ENCODE results near the gene STK32B. TPM values are rescaled to one million over a fixed set of nuclear protein-coding genes. Genes with fewer than 3 reads are reported as not detected.
"Not testable (repeated sequence)": the region's sequence is repeated elsewhere in the genome, so short reads cannot be mapped to it uniquely, and the experiment has no call there.

The STK32B gene
- total RNA-seq, 1 donor from 2014 or later = not detected

GRCh38 chr4:5156682-5157081, 105.4 kb downstream of the STK32B start:
- intact Hi-C loops (cut with micrococcal nuclease) = no loop called here
- Mint-ChIP-seq H3K27me3 (no peaks in the 10 kb centered on the region), H3K27ac (no peak overlapping the region), H3K9me3 (no peaks in the 10 kb centered on the region), H3K4me1 (no peaks in the 10 kb centered on the region), H3K4me3 (no peak overlapping the region), H3K36me3 (ENCODE audit: low read depth) (no peaks in the 10 kb centered on the region)
- no peak for DNase-seq

GRCh38 chr4:5157791-5158770, 106.8 kb downstream of the STK32B start:
- intact Hi-C loops (cut with micrococcal nuclease) = no loop called here
- H3K4me3 Mint-ChIP-seq = no peak overlapping the region
- no peaks in the 10 kb centered on the region for H3K36me3 Mint-ChIP-seq (ENCODE audit: low read depth)
- H3K4me1 Mint-ChIP-seq = no peaks in the 10 kb centered on the region
- no peak overlapping the region for H3K27ac Mint-ChIP-seq
- no peaks in the 10 kb centered on the region for H3K9me3 Mint-ChIP-seq
- H3K27me3 Mint-ChIP-seq = no peaks in the 10 kb centered on the region
- peak; percentile 34 for DNase-seq

GRCh38 chr4:5158825-5159224, 107.5 kb downstream of the STK32B start:
- Mint-ChIP-seq H3K27ac (no peak overlapping the region), H3K4me1 (no peaks in the 10 kb centered on the region), H3K4me3 (no peak overlapping the region), H3K36me3 (ENCODE audit: low read depth) (no peaks in the 10 kb centered on the region), H3K27me3 (no peaks in the 10 kb centered on the region), H3K9me3 (no peaks in the 10 kb centered on the region)
- intact Hi-C loops (cut with micrococcal nuclease) = no loop called here
- DNase-seq = peak; percentile 39

- Mint-ChIP-seq H3K27ac (no peak overlapping the region), H3K27me3 (no peaks in the 10 kb centered on the region), H3K4me1 (no peaks in the 10 kb centered on the region), H3K4me3 (no peak overlapping the region), H3K9me3 (no peaks in the 10 kb centered on the region), H3K36me3 (ENCODE audit: low read depth) (no peaks in the 10 kb centered on the region)
- intact Hi-C loops (cut with micrococcal nuclease) = no loop called here
- peak; percentile 31 for DNase-seq
Observed at GRCh38 chr4:5160668-5161067, 109.4 kb downstream of the STK32B start.

- DNase-seq = peak; percentile 29
- H3K36me3 Mint-ChIP-seq (ENCODE audit: low read depth) = no peaks in the 10 kb centered on the region
- H3K4me1 Mint-ChIP-seq = no peaks in the 10 kb centered on the region
- H3K9me3 Mint-ChIP-seq = no peaks in the 10 kb centered on the region
- no peak overlapping the region for H3K27ac Mint-ChIP-seq
- no peak overlapping the region for H3K4me3 Mint-ChIP-seq
- no peaks in the 10 kb centered on the region for H3K27me3 Mint-ChIP-seq
- intact Hi-C loops (cut with micrococcal nuclease) = no loop called here
Observed at GRCh38 chr4:5162909-5163508, 111.7 kb downstream of the STK32B start.

GRCh38 chr4:5164221-5164912, 113.1 kb downstream of the STK32B start:
- intact Hi-C loops (cut with micrococcal nuclease) = no loop called here
- Mint-ChIP-seq H3K9me3 (peaks cover 5% of the 10 kb centered on the region), H3K27me3 (no peaks in the 10 kb centered on the region), H3K36me3 (ENCODE audit: low read depth) (no peaks in the 10 kb centered on the region), H3K27ac (no peak overlapping the region), H3K4me1 (no peaks in the 10 kb centered on the region), H3K4me3 (no peak overlapping the region)
- DNase-seq = peak; percentile 24

- intact Hi-C loops (cut with micrococcal nuclease) = no loop called here
- Mint-ChIP-seq H3K36me3 (ENCODE audit: low read depth) (no peaks in the 10 kb centered on the region), H3K27me3 (no peaks in the 10 kb centered on the region), H3K9me3 (peaks cover 5% of the 10 kb centered on the region), H3K4me3 (no peak overlapping the region), H3K4me1 (no peaks in the 10 kb centered on the region), H3K27ac (no peak overlapping the region)
- DNase-seq = peak; percentile 40
Observed at GRCh38 chr4:5165420-5166369, 114.4 kb downstream of the STK32B start.

GRCh38 chr4:5166377-5166776, 115.1 kb downstream of the STK32B start:
- Mint-ChIP-seq H3K4me3 (no peak overlapping the region), H3K9me3 (peaks cover 5% of the 10 kb centered on the region), H3K36me3 (ENCODE audit: low read depth) (no peaks in the 10 kb centered on the region), H3K4me1 (no peaks in the 10 kb centered on the region), H3K27ac (no peak overlapping the region), H3K27me3 (no peaks in the 10 kb centered on the region)
- intact Hi-C loops (cut with micrococcal nuclease) = no loop called here
- DNase-seq = no peak

GRCh38 chr4:5168891-5169290, 117.6 kb downstream of the STK32B start:
- peak; percentile 41 for DNase-seq
- intact Hi-C loops (cut with micrococcal nuclease) = no loop called here
- no peaks in the 10 kb centered on the region for H3K4me1 Mint-ChIP-seq
- H3K4me3 Mint-ChIP-seq = no peak overlapping the region
- no peak overlapping the region for H3K27ac Mint-ChIP-seq
- H3K36me3 Mint-ChIP-seq (ENCODE audit: low read depth) = no peaks in the 10 kb centered on the region
- no peaks in the 10 kb centered on the region for H3K27me3 Mint-ChIP-seq
- peaks cover 5% of the 10 kb centered on the region for H3K9me3 Mint-ChIP-seq

- H3K4me1 Mint-ChIP-seq; H3K4me3 Mint-ChIP-seq; H3K27ac Mint-ChIP-seq; H3K27me3 Mint-ChIP-seq; H3K36me3 Mint-ChIP-seq (ENCODE audit: low read depth); H3K9me3 Mint-ChIP-seq; DNase-seq; intact Hi-C loops (cut with micrococcal nuclease): not testable (repeated sequence)
Observed at GRCh38 chr4:5175836-5176235, 124.6 kb downstream of the STK32B start.

GRCh38 chr4:5184606-5185005, 133.3 kb downstream of the STK32B start:
- no peak overlapping the region for H3K27ac Mint-ChIP-seq
- no peaks in the 10 kb centered on the region for H3K36me3 Mint-ChIP-seq (ENCODE audit: low read depth)
- no peak overlapping the region for H3K4me3 Mint-ChIP-seq
- no peaks in the 10 kb centered on the region for H3K4me1 Mint-ChIP-seq
- H3K27me3 Mint-ChIP-seq = no peaks in the 10 kb centered on the region
- intact Hi-C loops (cut with micrococcal nuclease) = no loop called here
- no peak for DNase-seq
- H3K9me3 Mint-ChIP-seq = no peaks in the 10 kb centered on the region

GRCh38 chr4:5185551-5185950, 134.3 kb downstream of the STK32B start:
- Mint-ChIP-seq H3K36me3 (ENCODE audit: low read depth) (no peaks in the 10 kb centered on the region), H3K4me1 (no peaks in the 10 kb centered on the region), H3K27ac (no peak overlapping the region), H3K4me3 (no peak overlapping the region), H3K27me3 (no peaks in the 10 kb centered on the region), H3K9me3 (no peaks in the 10 kb centered on the region)
- DNase-seq = no peak
- intact Hi-C loops (cut with micrococcal nuclease) = no loop called here

GRCh38 chr4:5186271-5187064, 135.2 kb downstream of the STK32B start:
- no peaks in the 10 kb centered on the region for H3K27me3 Mint-ChIP-seq
- no peak overlapping the region for H3K4me3 Mint-ChIP-seq
- DNase-seq = no peak
- intact Hi-C loops (cut with micrococcal nuclease) = no loop called here
- no peaks in the 10 kb centered on the region for H3K36me3 Mint-ChIP-seq (ENCODE audit: low read depth)
- H3K4me1 Mint-ChIP-seq = no peaks in the 10 kb centered on the region
- H3K27ac Mint-ChIP-seq = no peak overlapping the region
- no peaks in the 10 kb centered on the region for H3K9me3 Mint-ChIP-seq

Data from activated CD4-positive, alpha-beta T cell treated with anti-CD3 and anti-CD28 coated beads, Interleukin-2, amount 10 ng/mL, durations not matched to agents 24 days and 14 days (primary cell).